ENCODE results near the gene IQCK.

DNA sequence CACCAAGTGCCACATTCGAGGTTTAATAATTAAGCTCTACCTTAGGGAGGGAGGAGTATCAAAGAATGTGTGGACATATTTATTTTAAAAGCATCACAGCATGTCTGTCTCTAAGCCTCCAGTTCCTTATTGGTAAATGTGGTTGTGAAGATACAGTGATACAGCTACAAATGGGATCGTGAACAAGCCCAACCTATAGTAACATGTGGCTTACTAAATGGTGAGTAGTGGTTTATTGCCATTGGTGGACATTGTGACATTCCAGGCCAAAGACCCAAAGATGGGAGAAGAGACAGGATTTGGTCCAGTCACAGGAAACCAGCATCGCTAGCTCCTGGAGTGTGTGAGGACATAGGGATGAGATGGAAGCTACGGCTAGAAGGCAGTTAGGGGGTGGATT, 51.2 kb downstream of the IQCK start:
- TF ChIP-seq POLR2AphosphoS5 (IDR thresholded peaks at IDR 0.05) (no peak), CTCF (IDR thresholded peaks at IDR 0.05) (no peak)

Measured in upper lobe of left lung (tissue), 4 donors.